ENCODE measurements around the gene OXNAD1. TPM values are rescaled to one million over a fixed set of nuclear protein-coding genes. Genes with fewer than 3 reads are reported as not detected.

The OXNAD1 gene
- total RNA-seq, 1 experiment from 2014 or later, result 27.6 TPM

- no TSS peak for BruUV-seq (replicated peaks)
- peaks cover 7% of the 10 kb centered on the region for H3K4me1 Mint-ChIP-seq (ENCODE audit: insufficient read depth, unreplicated experiment)
- H3K36me3 Mint-ChIP-seq (ENCODE audit: insufficient read depth, unreplicated experiment), result peaks cover 7% of the 10 kb centered on the region
- no peaks in the 10 kb centered on the region for H3K27me3 Mint-ChIP-seq (ENCODE audit: insufficient read depth, unreplicated experiment)
- intact Hi-C loops (cut with micrococcal nuclease), result no loop called here
- no peaks in the 10 kb centered on the region for H3K9me3 Mint-ChIP-seq (ENCODE audit: unreplicated experiment)
- H3K27ac Mint-ChIP-seq (ENCODE audit: low read depth, unreplicated experiment), result no peak overlapping the region
- no peak for DNase-seq (ENCODE audit: unreplicated experiment)
- no peak for TF ChIP-seq CTCF (IDR thresholded peaks at IDR 0.05; ENCODE audit: unreplicated experiment)
- no peak overlapping the region for H3K4me3 Mint-ChIP-seq (ENCODE audit: unreplicated experiment)
- POLR2A ChIA-PET, result interaction anchor here (1.2 kb wide), 1 partner anchor 48 kb away, joined by 3 read pairs; no protein-coding TSS in a partner anchor
- CTCF ChIA-PET, result interaction anchor here (1.3 kb wide), 1 partner anchor 22 kb away, joined by 10 read pairs; no protein-coding TSS in a partner anchor
Observed at GRCh38 chr3:16311960-16312451, 47.0 kb downstream of the OXNAD1 start.

GRCh38 chr3:16313886-16314645, 49.1 kb downstream of the OXNAD1 start:
- intact Hi-C loops (cut with micrococcal nuclease), result no loop called here
- Mint-ChIP-seq H3K4me3 (ENCODE audit: unreplicated experiment) (no peak overlapping the region), H3K27ac (ENCODE audit: low read depth, unreplicated experiment) (no peak overlapping the region), H3K9me3 (ENCODE audit: unreplicated experiment) (no peaks in the 10 kb centered on the region), H3K27me3 (ENCODE audit: insufficient read depth, unreplicated experiment) (no peaks in the 10 kb centered on the region), H3K36me3 (ENCODE audit: insufficient read depth, unreplicated experiment) (peaks cover 7% of the 10 kb centered on the region), H3K4me1 (ENCODE audit: insufficient read depth, unreplicated experiment) (peaks cover 7% of the 10 kb centered on the region)
- no TSS peak for BruUV-seq (replicated peaks)
- ChIA-PET CTCF (interaction anchor here (0.7 to 1.5 kb wide), 4 partner anchors 25 to 236 kb away, joined by 3 to 5 read pairs (median 4); no protein-coding TSS in a partner anchor), POLR2A (interaction anchor here (0.7 to 1.0 kb wide), 2 partner anchors 222 to 255 kb away, joined by 3 to 5 read pairs; no protein-coding TSS in a partner anchor)
- no peak for DNase-seq (ENCODE audit: unreplicated experiment)
- no peak for TF ChIP-seq CTCF (IDR thresholded peaks at IDR 0.05; ENCODE audit: unreplicated experiment)

- no TSS peak for BruUV-seq (replicated peaks)
- Mint-ChIP-seq H3K27me3 (ENCODE audit: insufficient read depth, unreplicated experiment) (no peaks in the 10 kb centered on the region), H3K9me3 (ENCODE audit: unreplicated experiment) (no peaks in the 10 kb centered on the region), H3K27ac (ENCODE audit: low read depth, unreplicated experiment) (no peak overlapping the region), H3K36me3 (ENCODE audit: insufficient read depth, unreplicated experiment) (peaks cover 7% of the 10 kb centered on the region), H3K4me3 (ENCODE audit: unreplicated experiment) (no peak overlapping the region), H3K4me1 (ENCODE audit: insufficient read depth, unreplicated experiment) (no peaks in the 10 kb centered on the region)
- intact Hi-C loops (cut with micrococcal nuclease), result no loop called here
- no peak for TF ChIP-seq CTCF (IDR thresholded peaks at IDR 0.05; ENCODE audit: unreplicated experiment)
- DNase-seq (ENCODE audit: unreplicated experiment), result no peak
- ChIA-PET POLR2A (interaction anchor here (1.0 kb wide), 1 partner anchor 220 kb away, joined by 3 read pairs; no protein-coding TSS in a partner anchor), CTCF (interaction anchor here (0.8 to 1.2 kb wide), 2 partner anchors 26 to 234 kb away, joined by 3 to 4 read pairs; no protein-coding TSS in a partner anchor)
Observed at GRCh38 chr3:16315623-16316022, 50.6 kb downstream of the OXNAD1 start.

- CTCF ChIA-PET, result interaction anchor here (0.6 to 1.2 kb wide), 4 partner anchors 19 to 275 kb away, joined by 3 to 5 read pairs (median 3); no protein-coding TSS in a partner anchor
- H3K4me3 Mint-ChIP-seq (ENCODE audit: unreplicated experiment), result no peak overlapping the region
- BruUV-seq (replicated peaks), result no TSS peak
Observed at GRCh38 chr3:16316396-16316795, 51.4 kb downstream of the OXNAD1 start.

More at GRCh38 chr3:16316396-16316795, 51.4 kb downstream of the OXNAD1 start:
- Mint-ChIP-seq H3K4me1 (ENCODE audit: insufficient read depth, unreplicated experiment) (no peaks in the 10 kb centered on the region), H3K36me3 (ENCODE audit: insufficient read depth, unreplicated experiment) (peaks cover 7% of the 10 kb centered on the region), H3K9me3 (ENCODE audit: unreplicated experiment) (no peaks in the 10 kb centered on the region), H3K27ac (ENCODE audit: low read depth, unreplicated experiment) (no peak overlapping the region), H3K27me3 (ENCODE audit: insufficient read depth, unreplicated experiment) (no peaks in the 10 kb centered on the region)
- no peak for DNase-seq (ENCODE audit: unreplicated experiment)
- no peak for TF ChIP-seq CTCF (IDR thresholded peaks at IDR 0.05; ENCODE audit: unreplicated experiment)
- intact Hi-C loops (cut with micrococcal nuclease), result no loop called here
- POLR2A ChIA-PET, result no interaction called here

Data from MCF 10A (cell line).